ACHN (cell line): ENCODE data around the gene FAM76A.
"Not testable (repeated sequence)": the region's sequence is repeated elsewhere in the genome, so short reads cannot be mapped to it uniquely, and the experiment has no call there.

Experiments used
- DNase-seq: peaks from one replicate; pipeline ENCODE4 v3.0.0-alpha.2; 2015
- in situ Hi-C: cut with HindIII; loops from 2 replicates; pipeline ENCODE4 v1.10.0; 2017; ENCODE audit warnings: low sequenced_read_pairs, low pct_ligation_motif_present, low pct_unique_long_range_greater_than_20kb

The FAM76A gene

GRCh38 chr1:27725374-27726172, at the start of gene FAM76A:
Gene FAM76A (plus strand): TSS chr1:27725961. CDS start chr1:27726081, 120 bp downstream.
- in situ Hi-C loops = no loop called here
- peak; percentile 97 for DNase-seq

GRCh38 chr1:27676410-27676809, 49.4 kb upstream of the FAM76A start:
- DNase-seq = no peak
- in situ Hi-C loops = no loop called here

DNA sequence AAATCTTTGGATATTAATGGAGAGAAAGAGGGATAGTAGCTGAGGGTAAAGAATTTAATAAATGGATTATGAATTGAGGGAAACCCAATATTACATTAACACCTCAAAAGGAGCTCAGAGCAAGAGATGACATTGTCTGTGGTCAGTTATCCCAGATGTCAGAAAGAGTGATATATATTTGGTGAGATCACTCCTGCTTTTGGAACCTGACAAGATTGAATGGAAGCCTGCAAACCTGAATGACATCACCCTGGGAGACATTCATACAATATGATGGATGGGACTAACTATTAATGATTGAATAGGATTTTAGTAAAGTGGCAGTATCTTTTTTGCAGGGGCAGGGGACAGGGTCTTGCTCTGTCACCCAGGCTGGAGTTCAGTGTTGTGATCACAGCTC, 47.0 kb upstream of the FAM76A start:
- in situ Hi-C loops = no loop called here
- DNase-seq = no peak

DNA sequence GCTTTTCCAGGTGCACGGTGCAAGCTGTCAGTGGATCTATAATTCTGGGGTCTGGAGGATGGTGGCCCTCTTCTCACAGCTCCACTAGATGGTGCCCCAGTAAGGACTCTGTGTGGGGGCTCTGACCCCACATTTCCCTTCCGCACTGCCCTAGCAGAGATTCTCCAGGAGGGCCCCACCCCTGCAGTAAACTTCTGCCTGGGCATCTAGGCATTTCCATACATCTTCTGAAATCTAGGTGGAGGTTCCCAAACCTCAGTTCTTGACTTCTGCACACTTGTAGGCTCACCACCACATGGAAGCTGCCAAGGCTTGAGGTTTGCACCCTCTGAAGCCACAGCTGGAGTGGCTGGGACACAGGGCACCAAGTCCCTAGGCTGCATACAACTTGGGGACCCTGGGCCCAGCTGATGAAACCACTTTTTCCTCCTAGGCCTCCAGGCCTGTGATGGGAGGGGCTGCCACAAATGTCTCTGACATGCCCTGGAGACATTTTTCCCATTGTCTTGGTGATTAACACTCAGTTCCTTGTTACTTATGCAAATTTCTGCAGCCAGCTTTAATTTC, 45.5 kb upstream of the FAM76A start:
- DNase-seq, in situ Hi-C loops: not testable (repeated sequence)

- DNase-seq, in situ Hi-C loops: not testable (repeated sequence)
These were observed 44.2 kb upstream of the FAM76A start for GRCh38 chr1:27681580-27681979.

DNA sequence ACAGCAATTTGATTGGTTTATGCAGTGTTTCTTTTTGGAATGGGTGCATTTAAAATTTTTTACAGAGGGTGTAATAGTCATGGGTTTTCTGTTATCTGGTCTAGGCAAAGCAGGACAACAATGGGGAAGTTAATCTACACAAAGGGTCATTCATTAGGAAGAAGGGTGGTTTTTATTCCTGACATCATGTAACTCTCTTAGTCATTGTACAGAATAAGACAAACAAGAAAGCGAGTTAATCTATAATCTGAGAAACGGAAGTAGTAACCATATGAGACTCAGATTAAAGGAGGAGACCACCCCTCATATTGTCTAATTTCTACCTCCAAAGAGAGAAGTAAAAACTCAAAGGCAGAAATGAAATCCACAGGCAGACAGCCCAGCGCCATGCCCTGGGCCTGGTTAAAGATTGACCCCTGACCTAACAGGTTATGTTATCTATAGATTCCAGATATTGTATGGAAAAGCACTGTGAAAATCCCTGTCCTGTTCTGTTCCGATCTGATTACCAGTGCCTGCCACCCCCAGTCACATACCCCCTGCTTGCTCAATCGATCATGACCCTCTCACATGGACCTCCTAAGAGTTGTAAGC, 43.3 kb upstream of the FAM76A start:
- in situ Hi-C loops = no loop called here
- no peak for DNase-seq

- in situ Hi-C loops = no loop called here
- no peak for DNase-seq
These were observed 41.6 kb upstream of the FAM76A start for GRCh38 chr1:27684176-27684575.

DNA sequence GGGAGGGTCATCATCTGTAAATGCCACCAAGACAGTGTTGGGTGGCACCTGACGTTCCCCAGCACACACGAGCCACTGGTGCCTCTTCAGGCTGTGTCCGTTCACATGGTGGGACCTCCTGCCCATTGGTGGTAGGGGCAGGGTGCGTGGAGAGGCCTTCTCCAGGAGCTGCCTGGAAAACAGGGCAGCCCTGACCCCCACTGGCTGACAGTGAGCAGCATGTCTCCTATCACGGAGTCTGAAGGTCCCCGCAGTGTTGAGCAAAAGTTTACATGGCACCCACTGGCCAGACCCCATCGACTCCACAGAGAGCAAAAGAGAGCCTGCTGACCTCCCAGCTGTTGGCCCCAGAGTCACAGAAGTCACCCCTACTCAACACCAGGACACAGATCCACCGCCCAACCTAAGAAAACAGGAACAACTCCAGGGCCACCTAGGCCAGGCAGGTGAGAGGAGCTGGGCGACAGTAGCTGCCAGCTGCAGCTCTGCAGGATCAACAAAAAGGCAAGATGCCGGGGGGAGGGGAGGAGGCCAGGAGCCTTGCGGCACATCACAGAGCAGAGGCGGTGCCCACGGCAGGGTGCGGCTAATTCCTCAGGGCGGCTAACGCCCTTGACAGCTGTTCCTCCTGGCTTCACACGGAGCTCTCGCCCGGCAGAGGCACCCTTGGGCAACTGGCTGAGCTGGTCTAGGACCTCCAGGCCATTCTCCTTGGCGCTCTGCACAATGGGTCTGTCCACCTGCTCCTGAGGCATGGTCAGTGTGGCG, 39.4 kb upstream of the FAM76A start:
- in situ Hi-C loops = no loop called here
- no peak for DNase-seq

GRCh38 chr1:27687906-27688305, 37.9 kb upstream of the FAM76A start:
- in situ Hi-C loops = no loop called here
- no peak for DNase-seq

DNA sequence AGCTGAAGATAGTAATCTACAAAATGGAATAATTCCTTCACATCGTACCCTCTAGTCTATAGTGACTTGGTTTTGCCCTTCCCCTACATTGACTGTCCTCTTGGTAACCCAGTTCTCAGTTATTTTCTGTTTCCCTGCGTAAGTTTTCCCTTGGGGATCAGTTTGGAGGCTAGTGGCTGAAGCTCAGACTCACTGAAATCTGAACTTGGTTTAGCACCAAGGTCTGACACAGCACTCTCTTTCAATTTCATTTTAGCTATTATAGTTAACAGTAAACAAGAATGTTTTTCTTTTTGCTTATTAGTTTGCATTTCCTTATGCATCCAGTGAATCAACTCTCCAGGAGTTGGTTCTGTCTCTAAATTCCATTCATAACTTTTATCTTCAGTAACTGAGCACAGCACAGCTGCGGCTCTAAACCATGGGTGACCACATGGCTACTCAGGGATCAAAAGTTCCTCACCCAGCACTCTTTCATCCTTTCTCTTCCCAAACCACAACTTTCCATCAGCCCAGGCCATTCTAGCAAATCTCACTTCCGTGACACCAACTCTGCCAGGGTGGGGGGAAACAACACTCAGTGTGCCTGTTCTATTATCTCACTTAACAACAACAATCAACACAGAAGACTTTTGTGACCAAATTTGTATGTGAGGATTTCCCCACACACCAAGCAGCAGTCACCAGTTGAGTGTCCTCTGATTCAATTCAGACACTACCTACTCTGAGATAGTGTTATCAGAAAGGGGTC, 36.2 kb upstream of the FAM76A start:
- DNase-seq = no peak
- in situ Hi-C loops = no loop called here

GRCh38 chr1:27690183-27690582, 35.6 kb upstream of the FAM76A start:
- no peak for DNase-seq
- in situ Hi-C loops = no loop called here

GRCh38 chr1:27696835-27697234, 28.9 kb upstream of the FAM76A start:
- in situ Hi-C loops = not testable (repeated sequence)

GRCh38 chr1:27704958-27705357, 20.8 kb upstream of the FAM76A start:
- no peak for DNase-seq
- in situ Hi-C loops = no loop called here

More at GRCh38 chr1:27696835-27697234, 28.9 kb upstream of the FAM76A start:
- not testable (repeated sequence) for DNase-seq

GRCh38 chr1:27705545-27705944, 20.2 kb upstream of the FAM76A start:
- no peak for DNase-seq
- in situ Hi-C loops = no loop called here

- in situ Hi-C loops = no loop called here
- no peak for DNase-seq
These were observed 15.2 kb upstream of the FAM76A start for GRCh38 chr1:27710574-27710973.

- no peak for DNase-seq
- in situ Hi-C loops = no loop called here
These were observed 12.5 kb upstream of the FAM76A start for GRCh38 chr1:27713139-27713725.

DNA sequence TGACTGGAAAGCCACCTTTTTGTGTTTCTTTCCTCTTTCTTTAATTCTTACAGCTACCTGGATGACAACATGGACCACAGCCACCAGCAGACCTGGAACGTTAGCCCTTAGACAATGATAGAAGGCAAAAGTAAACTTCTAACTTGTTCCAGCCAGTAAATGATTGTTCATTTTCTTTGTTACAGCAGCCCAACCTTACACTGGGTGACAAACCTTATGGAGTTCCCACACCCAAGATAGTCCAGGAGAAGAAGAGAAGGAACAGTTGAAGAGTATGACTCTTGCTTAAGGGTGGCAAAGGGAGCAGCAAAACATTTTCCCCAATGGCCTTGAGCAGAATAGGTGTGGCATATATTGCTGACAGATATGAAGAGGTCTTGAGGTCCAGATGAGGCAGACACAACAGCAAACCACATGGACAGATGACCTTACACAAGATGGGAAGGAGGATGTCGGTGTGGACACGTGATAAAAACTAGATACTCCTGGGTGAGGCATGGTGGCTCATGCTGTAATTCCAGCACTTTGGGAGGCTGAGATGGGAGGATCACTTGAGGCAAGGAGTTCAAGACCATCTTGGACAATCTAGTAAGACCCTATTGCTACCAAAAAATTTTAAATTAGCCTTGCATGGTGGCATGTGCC, 11.8 kb upstream of the FAM76A start:
- in situ Hi-C loops = no loop called here
- DNase-seq = no peak
